ENCODE data around the gene SDHA. TPM values are rescaled to one million over a fixed set of nuclear protein-coding genes. Genes with fewer than 3 reads are reported as not detected.
A peak's percentile ranks its signal among the peaks of the same experiment; 100 is the strongest.

SDHA gene
- polyA plus RNA-seq, 2 of the 4 experiments (the other 2 are of a cell fraction) = 115 to 134 TPM

DNA sequence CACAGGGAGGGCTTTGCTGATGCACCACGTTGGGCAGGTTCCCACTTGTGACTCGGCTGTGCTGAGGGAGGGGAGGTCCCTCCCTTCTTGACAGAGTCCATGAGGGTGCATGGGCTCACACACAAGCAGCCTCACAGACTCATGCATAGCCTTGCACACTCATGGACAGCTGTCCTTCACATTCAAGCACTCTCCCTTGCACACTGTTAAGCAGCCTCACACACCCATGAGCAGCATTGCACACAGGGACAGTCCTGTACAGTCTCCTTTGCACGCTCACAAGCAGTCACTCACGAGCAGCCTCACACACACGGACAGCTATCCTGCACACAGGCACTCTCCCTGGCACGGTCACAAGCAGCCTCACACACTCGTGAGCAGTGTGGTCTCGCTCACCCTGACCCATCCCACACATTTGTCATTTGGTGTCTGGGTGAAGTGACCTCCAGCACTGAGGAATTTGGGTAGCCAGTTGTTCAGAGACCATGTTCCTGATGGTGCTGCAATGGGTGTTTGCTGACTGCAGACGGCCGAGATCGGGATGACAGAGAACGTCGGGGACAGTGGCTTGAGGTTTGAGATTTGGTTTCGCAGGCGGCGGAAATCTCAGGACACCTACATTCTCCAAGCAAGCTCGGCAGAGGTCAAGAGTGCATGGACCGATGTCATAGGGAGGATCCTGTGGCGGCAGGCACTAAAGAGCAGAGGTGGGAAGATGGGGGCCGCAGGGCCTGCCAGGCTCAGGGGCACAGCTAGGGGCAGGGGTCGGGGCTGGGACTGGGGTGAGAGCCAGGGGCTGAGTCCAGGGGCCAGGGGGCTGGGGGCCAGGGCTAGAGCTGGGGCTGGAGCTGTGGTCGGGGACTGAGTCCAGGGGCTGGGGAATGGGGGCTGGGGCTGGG lies 44.5 kb upstream of the SDHA start:
- Histone ChIP-seq H3K4me1 (no peaks in the 10 kb centered on the region), H3K9me3 (no peaks in the 10 kb centered on the region), H3K4me3 (no peak overlapping the region), H3K4me2 (no peak overlapping the region), H3K27ac (no peak overlapping the region)
- no peak for TF ChIP-seq CHD2 (IDR thresholded peaks at IDR 0.05; ENCODE audit: low read length, partially characterized antibody)
- no peak for TF ChIP-seq NFE2L2 (conservative IDR thresholded peaks at IDR 0.05; ENCODE audit: low read length)
- no peak for TF ChIP-seq BHLHE40 (IDR thresholded peaks at IDR 0.05; ENCODE audit: low read depth, low read length)
- TF ChIP-seq MYC (IDR thresholded peaks at IDR 0.05; ENCODE audit: borderline replicate concordance, low read length) = no peak
- TF ChIP-seq RNF2 (IDR thresholded peaks at IDR 0.05; ENCODE audit: borderline replicate concordance, low read depth) = no peak
- no peak for TF ChIP-seq SREBF2 (IDR thresholded peaks at IDR 0.05)
- no peak for TF ChIP-seq KDM1A (IDR thresholded peaks at IDR 0.05; ENCODE audit: low read depth)
- no peak for TF ChIP-seq KDM5A (IDR thresholded peaks at IDR 0.05)
- no peak for TF ChIP-seq BCL3 (IDR thresholded peaks at IDR 0.05)
- no peak for TF ChIP-seq JUN (IDR thresholded peaks at IDR 0.05)
- TF ChIP-seq RAD21 (conservative IDR thresholded peaks at IDR 0.05 in 1 of 2, IDR thresholded peaks at IDR 0.05 in 1 of 2) = no peak
- TF ChIP-seq FOSB (CRISPR knock-in tag; IDR thresholded peaks at IDR 0.05) = no peak
- TF ChIP-seq HES2 (IDR thresholded peaks at IDR 0.05) = no peak
- TF ChIP-seq PHF8 (IDR thresholded peaks at IDR 0.05; ENCODE audit: borderline replicate concordance, low read depth) = no peak
- no peak for TF ChIP-seq SMC3 (IDR thresholded peaks at IDR 0.05)
- TF ChIP-seq ZC3H11A (IDR thresholded peaks at IDR 0.05) = no peak
- TF ChIP-seq USF2 (IDR thresholded peaks at IDR 0.05) = no peak
- TF ChIP-seq TFCP2L1 (CRISPR knock-in tag; IDR thresholded peaks at IDR 0.05) = no peak
- no peak for TF ChIP-seq ZSCAN20 (CRISPR knock-in tag; IDR thresholded peaks at IDR 0.05)
- ChIA-PET POLR2A (no interaction called here), CTCF (interaction anchor here (0.6 kb wide), 1 partner anchor 12 kb away, joined by 3 read pairs; no protein-coding TSS in a partner anchor)
- no peak for DNase-seq (ENCODE audit: low read depth in 1 of 2, low spot score in 1 of 2)
- ATAC-seq = peak in 1 of 2 experiments; percentile 25; a peak in 3 of 6 replicates
- FAIRE-seq = no peak
- 65% methylated on average over 19 of the region's 22 CpGs for WGBS (ENCODE audit: missing lambda C conversion rate)

DNA sequence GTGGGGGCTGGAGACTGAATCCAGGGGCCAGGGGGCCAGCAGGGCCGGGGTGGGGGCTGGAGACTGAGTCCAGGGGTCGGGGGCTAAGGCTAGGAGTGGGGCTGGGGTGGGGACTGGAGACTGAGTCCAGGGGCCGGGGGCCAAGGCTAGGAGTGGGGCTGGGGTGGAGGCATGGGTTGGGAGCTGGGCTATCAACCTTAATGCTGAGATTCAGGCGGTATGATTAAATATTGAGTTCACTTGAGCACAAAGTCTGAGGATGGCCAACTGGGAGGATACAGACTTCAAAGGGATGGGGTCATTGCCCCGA lies 43.9 kb upstream of the SDHA start:
- TF ChIP-seq PHF8 (IDR thresholded peaks at IDR 0.05; ENCODE audit: borderline replicate concordance, low read depth) (no peak), CTCF (IDR thresholded peaks at IDR 0.05) (no peak), EHMT2 (IDR thresholded peaks at IDR 0.05; ENCODE audit: low read depth) (no peak), CBX2 (IDR thresholded peaks at IDR 0.05; ENCODE audit: borderline replicate concordance, low read depth) (no peak), TFCP2L1 (CRISPR knock-in tag; IDR thresholded peaks at IDR 0.05) (no peak), SREBF2 (IDR thresholded peaks at IDR 0.05) (no peak)
- ChIA-PET POLR2A (no interaction called here), CTCF (interaction anchor here (0.6 to 1.2 kb wide), 3 partner anchors 12 to 257 kb away, joined by 3 to 4 read pairs (median 3); no protein-coding TSS in a partner anchor)
- H3K4me1 ChIP-seq = no peaks in the 10 kb centered on the region
- H3K4me3 ChIP-seq = no peak overlapping the region
- ATAC-seq (no peak), DNase-seq (ENCODE audit: low read depth in 1 of 2, low spot score in 1 of 2) (no peak), FAIRE-seq (no peak)
- H3K9me3 ChIP-seq = no peaks in the 10 kb centered on the region
- no peak overlapping the region for H3K4me2 ChIP-seq
- 50% methylated on average over 2 of the region's 5 CpGs for WGBS (ENCODE audit: missing lambda C conversion rate)
- H3K27ac ChIP-seq = no peak overlapping the region
